HUES64 (cell line): ENCODE measurements around the gene IFNA16.
"Not testable (repeated sequence)": the region's sequence is repeated elsewhere in the genome, so short reads cannot be mapped to it uniquely, and the experiment has no call there.

Experiments
- H3K27ac ChIP-seq: 2 replicates; pipeline ENCODE4 v1.7.0; 2013; ENCODE audit warnings: low read depth, low read length, inconsistent platforms
- H3K27me3 ChIP-seq: 2 replicates; pipeline ENCODE4 v1.6.1; 2013; ENCODE audit warnings: mild to moderate bottlenecking, low read length; ENCODE audit not compliant: insufficient read depth
- H3K36me3 ChIP-seq: 2 replicates; pipeline ENCODE4 v1.6.1; 2013; ENCODE audit warnings: mild to moderate bottlenecking, low read length; ENCODE audit not compliant: insufficient read depth
- H3K4me1 ChIP-seq: 2 replicates; pipeline ENCODE4 v1.6.1; 2013; ENCODE audit warnings: mild to moderate bottlenecking, low read length, moderate library complexity; ENCODE audit not compliant: insufficient read depth
- H3K4me3 ChIP-seq: 2 replicates; pipeline ENCODE4 v1.5.1; 2013; ENCODE audit warnings: mild to moderate bottlenecking, low read length, moderate library complexity
- H3K9ac ChIP-seq: 2 replicates; pipeline ENCODE4 v1.6.1; 2013; ENCODE audit warnings: mild to moderate bottlenecking, low read depth, low read length
- H3K9me3 ChIP-seq: 2 replicates; pipeline ENCODE4 v1.6.1; 2013; ENCODE audit warnings: low read depth, low read length; ENCODE audit not compliant: insufficient read depth
- WGBS: fragments of 150-250, 120-280 bp; methylation state at CpG from one replicate; pipeline ENCODE4 v1.1.7; 2013; ENCODE audit warnings: missing lambda C conversion rate; 5-methylcytosine and 5-hydroxymethylcytosine counted together

The IFNA16 gene

DNA sequence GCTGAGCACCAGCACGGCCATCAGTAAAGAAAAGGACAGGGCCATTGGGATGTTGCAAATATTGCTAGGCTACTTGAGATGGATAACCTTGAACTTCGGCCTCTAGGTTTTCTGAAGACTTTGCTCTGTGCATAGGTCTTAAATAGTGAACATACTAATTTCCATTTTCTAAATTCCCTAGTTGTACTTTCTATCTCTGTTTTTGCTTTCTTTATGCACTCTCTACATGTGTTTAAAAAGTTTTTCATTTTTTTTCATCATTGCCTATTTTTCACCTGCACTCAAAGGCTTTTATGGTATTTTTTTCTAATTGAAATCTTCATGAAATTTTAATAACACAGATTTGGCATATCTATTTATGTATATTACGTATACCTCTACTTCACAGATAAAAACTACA, 29.6 kb downstream of the IFNA16 start, which contains the start of gene IFNA4:
Gene IFNA4, minus strand, starts transcription at position 101 of the 400 bp plus-strand sequence. Its CDS starts 56 bp downstream, at position 45.
- WGBS = no CpG with 5 or more reads among the region's 3 CpGs
- not testable (repeated sequence) for H3K27ac ChIP-seq, H3K36me3 ChIP-seq, H3K4me3 ChIP-seq, H3K9ac ChIP-seq, H3K27me3 ChIP-seq, H3K4me1 ChIP-seq, H3K9me3 ChIP-seq

DNA sequence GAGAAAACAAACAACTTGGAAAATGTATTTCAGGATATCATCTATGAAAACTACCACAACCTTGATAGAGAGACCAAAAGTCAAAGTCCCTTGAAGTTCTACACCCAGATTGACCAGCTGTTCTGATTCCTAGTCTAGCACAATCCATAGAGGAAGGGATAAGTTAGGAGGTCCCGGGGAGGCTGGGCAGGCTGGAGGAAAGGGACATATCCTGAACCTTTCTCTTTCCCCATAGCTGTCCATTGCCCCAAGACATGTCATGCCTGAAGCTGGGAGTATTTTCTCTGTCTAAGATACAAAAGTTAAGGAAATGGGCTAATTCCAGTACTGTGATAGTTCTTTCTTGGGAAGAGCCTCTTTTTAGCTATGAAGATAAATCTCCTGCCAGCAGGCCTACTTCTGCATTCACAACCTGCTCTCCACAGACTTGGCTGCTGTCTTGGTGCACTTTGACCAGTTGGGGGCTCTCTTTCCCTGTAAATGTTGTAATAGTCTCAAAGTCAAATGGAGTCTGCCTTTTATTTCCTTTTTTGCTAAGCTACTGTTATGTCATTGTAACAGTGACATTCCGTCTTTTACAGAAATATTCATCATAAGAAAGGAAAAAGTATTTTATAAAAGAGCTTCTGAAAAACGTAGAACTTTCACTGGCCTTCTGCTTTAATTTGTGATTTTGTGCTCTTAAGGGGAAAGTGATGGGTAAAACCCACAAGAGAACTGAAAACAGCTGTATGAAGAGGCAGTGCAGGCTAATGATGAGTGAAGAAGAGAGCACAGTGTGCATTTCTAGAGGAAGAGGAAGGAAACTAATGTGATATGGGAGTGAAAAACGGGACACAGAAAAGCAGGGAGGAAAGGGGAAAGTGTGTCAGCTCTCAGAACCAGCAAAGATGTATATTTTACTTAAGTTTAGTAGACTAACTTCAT, 34.0 kb downstream of the IFNA16 start:
- 45% methylated on average over 3 of the region's 4 CpGs for WGBS
- not testable (repeated sequence) for H3K27ac ChIP-seq, H3K4me1 ChIP-seq, H3K27me3 ChIP-seq, H3K36me3 ChIP-seq, H3K9ac ChIP-seq, H3K9me3 ChIP-seq, H3K4me3 ChIP-seq

DNA sequence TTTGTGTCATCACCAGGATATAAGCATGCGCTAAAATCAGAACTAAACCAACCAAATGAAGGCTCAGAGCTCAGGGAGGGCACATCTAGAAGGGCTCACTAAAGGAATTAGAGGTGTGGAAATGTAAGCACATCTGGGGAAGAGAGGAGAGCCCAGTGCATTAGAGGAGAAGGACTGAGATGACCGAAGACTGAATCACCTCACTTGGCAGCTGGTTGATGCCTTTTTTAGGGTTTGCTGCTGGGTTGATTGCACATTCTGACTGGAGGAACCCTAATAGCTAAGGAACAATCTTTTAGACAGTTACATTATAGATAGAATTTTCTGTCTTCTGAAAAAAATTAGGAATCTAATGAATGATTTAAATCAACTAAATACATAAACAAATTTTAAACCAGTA, 42.4 kb downstream of the IFNA16 start:
- Histone ChIP-seq H3K27me3 (peaks cover 11% of the 10 kb centered on the region), H3K9me3 (no peaks in the 10 kb centered on the region), H3K27ac (no peak overlapping the region), H3K4me1 (no peaks in the 10 kb centered on the region), H3K9ac (no peak overlapping the region), H3K4me3 (no peak overlapping the region), H3K36me3 (no peaks in the 10 kb centered on the region)
- WGBS = 98% methylated on average over 2 of the region's 2 CpGs

DNA sequence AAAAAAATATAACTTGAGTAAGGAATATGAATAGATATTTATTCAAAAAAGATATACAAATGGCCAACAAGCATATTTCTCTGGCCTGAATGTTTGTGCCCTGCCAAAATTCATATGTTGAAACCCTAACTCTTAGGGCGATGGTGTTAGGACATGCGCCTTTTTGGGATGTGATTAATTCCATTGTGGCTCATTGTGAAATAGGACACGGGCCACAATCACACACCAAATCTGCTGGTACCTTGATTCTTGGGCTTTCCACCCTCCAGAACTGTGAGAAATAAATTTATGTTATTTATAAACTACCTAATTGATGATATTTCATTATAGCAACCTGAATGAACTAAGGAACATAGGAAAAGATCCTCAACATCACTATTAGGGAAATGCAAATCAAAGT, 45.0 kb downstream of the IFNA16 start:
- no peak overlapping the region for H3K27ac ChIP-seq
- 93% methylated on average over 2 of the region's 3 CpGs for WGBS
- H3K9ac ChIP-seq = no peak overlapping the region
- peaks cover 6% of the 10 kb centered on the region for H3K27me3 ChIP-seq
- H3K4me3 ChIP-seq = no peak overlapping the region
- H3K4me1 ChIP-seq = no peaks in the 10 kb centered on the region
- H3K9me3 ChIP-seq = no peaks in the 10 kb centered on the region
- no peaks in the 10 kb centered on the region for H3K36me3 ChIP-seq

DNA sequence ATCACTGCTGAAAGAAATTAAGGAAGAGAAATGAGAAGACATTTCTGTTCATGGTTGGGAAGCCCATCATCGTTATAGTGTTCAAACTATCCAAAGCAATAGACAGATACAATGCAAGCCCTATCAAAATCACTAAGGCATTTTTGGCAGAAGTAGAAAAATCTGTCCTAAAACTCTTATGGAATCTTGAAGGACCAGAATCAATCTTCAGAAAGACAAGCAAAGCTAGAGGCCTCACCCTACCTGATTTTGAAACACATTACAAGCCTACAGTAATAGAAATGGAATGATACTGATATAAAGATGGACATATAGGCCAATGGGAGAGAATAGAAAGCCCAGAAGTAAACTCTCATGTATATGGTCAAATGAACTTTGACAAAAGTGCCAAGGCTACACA, 45.8 kb downstream of the IFNA16 start:
- no peak overlapping the region for H3K27ac ChIP-seq
- no peaks in the 10 kb centered on the region for H3K9me3 ChIP-seq
- H3K9ac ChIP-seq = no peak overlapping the region
- no peaks in the 10 kb centered on the region for H3K4me1 ChIP-seq
- peaks cover 6% of the 10 kb centered on the region for H3K27me3 ChIP-seq
- 100% methylated on average over 1 of the region's 1 CpG for WGBS
- H3K4me3 ChIP-seq = no peak overlapping the region
- H3K36me3 ChIP-seq = no peaks in the 10 kb centered on the region

DNA sequence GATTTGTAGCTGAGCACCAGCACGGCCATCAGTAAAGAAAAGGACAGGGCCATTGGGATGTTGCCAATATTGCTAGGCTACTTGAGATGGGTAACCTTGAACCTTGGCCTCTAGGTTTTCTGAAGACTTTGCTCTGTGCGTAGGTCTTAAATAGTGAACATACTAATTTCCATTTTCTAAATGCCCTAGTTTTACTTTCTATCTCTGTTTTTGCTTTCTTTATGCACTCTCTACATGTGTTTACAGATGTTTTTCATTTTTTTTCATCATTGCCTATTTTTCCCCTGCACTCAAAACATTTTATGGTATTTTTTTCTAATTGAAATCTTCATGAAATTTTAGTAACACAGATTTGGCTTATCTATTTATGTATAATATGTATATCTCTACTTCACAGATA, 50.6 kb downstream of the IFNA16 start, which contains the start of gene IFNA21:
Gene IFNA21, minus strand, starts transcription at position 101 of the 400 bp plus-strand sequence. Its CDS starts 48 bp downstream, at position 53.
- not testable (repeated sequence) for H3K9me3 ChIP-seq, H3K27me3 ChIP-seq, H3K27ac ChIP-seq, H3K36me3 ChIP-seq, H3K4me1 ChIP-seq, H3K9ac ChIP-seq, H3K4me3 ChIP-seq
- WGBS = 92% methylated on average over 2 of the region's 2 CpGs
